Measurements from ENCODE around the gene CORO7. TPM values are rescaled to one million over a fixed set of nuclear protein-coding genes. Genes with fewer than 3 reads are reported as not detected.
A peak's percentile ranks its signal among the peaks of the same experiment; 100 is the strongest.

The CORO7 gene
- total RNA-seq, 1 experiment from 2014 or later: 42.1 TPM

GRCh38 chr16:4426021-4426684, 9.8 kb upstream of the CORO7 start:
- Histone ChIP-seq H3K36me3 (ENCODE audit: low read depth) (peaks cover 5% of the 10 kb centered on the region), H3K9me2 (ENCODE audit: insufficient read depth) (no peaks in the 10 kb centered on the region), H3K79me2 (ENCODE audit: low read depth) (peaks cover 59% of the 10 kb centered on the region), H3K4me1 (replicated peaks; ENCODE audit: insufficient read depth) (peaks cover 12% of the 10 kb centered on the region), H3K27me3 (ENCODE audit: insufficient read depth, low read depth) (no peaks in the 10 kb centered on the region), H3K4me2 (peak overlapping the region; percentile 94), H4K20me1 (ENCODE audit: insufficient read depth) (peaks cover 23% of the 10 kb centered on the region), H3F3A (ENCODE audit: insufficient read depth, low read depth) (peaks cover 17% of the 10 kb centered on the region; the same call in 1 of the 2 replicates), H2AFZ (peak overlapping the region; percentile 84), H3K4me3 (peak overlapping the region; percentile 80), H3K27ac (peak overlapping the region; percentile 95), H3K9me3 (ENCODE audit: insufficient read depth, low read depth) (no peaks in the 10 kb centered on the region)
- ChIA-PET POLR2A (ENCODE audit: unreplicated experiment) (no interaction called here), CTCF (no interaction called here)
- intact Hi-C loops (cut with micrococcal nuclease; ENCODE audit: unreplicated experiment): no loop called here
- no peak for DNase-seq
- TF ChIP-seq, protein P1, sequence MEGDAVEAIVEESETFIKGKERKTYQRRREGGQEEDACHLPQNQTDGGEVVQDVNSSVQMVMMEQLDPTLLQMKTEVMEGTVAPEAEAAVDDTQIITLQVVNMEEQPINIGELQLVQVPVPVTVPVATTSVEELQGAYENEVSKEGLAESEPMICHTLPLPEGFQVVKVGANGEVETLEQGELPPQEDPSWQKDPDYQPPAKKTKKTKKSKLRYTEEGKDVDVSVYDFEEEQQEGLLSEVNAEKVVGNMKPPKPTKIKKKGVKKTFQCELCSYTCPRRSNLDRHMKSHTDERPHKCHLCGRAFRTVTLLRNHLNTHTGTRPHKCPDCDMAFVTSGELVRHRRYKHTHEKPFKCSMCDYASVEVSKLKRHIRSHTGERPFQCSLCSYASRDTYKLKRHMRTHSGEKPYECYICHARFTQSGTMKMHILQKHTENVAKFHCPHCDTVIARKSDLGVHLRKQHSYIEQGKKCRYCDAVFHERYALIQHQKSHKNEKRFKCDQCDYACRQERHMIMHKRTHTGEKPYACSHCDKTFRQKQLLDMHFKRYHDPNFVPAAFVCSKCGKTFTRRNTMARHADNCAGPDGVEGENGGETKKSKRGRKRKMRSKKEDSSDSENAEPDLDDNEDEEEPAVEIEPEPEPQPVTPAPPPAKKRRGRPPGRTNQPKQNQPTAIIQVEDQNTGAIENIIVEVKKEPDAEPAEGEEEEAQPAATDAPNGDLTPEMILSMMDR (conservative IDR thresholded peaks at IDR 0.05): no peak
- no TSS peak for BruUV-seq (replicated peaks)

DNA sequence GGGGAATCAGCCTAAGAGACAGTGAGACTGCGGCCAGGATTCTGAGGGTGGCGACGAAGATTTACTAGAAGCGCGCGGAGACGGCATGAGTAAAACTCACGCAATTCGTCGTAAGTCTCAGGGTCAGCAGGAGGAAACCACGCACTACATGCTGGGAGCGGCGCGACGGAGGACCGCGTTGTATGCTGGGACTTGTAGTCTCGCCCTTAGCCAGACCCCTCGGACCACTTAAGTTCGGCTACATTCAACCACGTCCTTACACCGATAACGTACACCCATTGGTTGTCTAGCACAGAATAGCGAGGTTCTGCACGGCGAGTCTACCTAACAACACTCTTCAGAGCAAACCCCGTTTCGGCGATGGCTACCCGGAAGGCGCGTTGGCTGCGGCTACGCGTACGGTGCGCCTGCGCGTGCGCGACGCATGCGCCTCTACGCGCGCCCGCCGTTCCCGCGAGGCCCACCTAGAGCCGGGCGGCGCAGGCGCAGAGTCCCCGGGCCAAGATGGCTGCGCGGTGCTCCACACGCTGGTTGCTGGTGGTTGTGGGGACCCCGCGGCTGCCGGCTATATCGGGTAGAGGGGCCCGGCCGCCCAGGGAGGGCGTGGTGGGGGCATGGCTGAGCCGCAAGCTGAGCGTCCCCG, 9.1 kb upstream of the CORO7 start, which contains the start of gene DNAJA3:
Gene DNAJA3, plus strand, starts transcription at position 491 of the 643 bp plus-strand sequence. Its CDS starts 14 bp downstream, at position 505.
- no TSS peak for BruUV-seq (replicated peaks)
- intact Hi-C loops (cut with micrococcal nuclease; ENCODE audit: unreplicated experiment): no loop called here

DNA sequence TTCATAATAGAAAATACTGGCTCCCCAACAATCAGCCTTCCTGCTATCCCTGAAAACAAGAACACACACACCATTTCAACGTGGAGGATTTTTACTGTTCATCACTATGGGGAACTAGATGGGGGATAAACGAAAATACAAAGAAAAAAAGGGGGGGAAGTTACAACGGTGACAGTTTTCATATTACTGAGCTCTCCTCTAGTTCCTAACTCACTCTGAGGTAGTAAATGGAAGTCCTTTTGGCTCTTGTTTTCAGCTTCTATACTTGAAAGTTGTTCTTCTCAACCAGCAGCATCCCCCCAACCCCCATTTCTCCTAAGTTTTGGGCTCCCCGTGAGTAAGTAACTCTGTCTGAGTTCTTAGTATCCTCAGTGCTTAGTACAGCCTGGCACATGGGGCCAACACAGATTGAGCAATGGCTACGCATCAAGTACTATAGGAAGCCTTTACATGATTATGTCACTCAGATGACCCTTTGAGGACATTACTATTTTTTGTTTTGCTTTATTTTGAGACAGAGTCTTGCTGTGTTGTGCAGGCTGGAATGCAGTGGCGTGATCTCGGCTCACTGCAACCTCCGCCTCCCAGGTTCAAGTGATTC, 4.2 kb upstream of the CORO7 start:
- CTCF ChIA-PET: no interaction called here

More for the DNA sequence above, 9.1 kb upstream of the CORO7 start, which contains the start of gene DNAJA3:
- Histone ChIP-seq H3K4me3 (peak within 1 kb of the TSS; percentile 80), H3K4me2 (peak within 1 kb of the TSS; percentile 94), H3K27me3 (ENCODE audit: insufficient read depth, low read depth) (no peaks in the 10 kb centered on the region), H3K9me2 (ENCODE audit: insufficient read depth) (no peaks in the 10 kb centered on the region), H4K20me1 (ENCODE audit: insufficient read depth) (peaks cover 16% of the 10 kb centered on the region; the same call in 1 of the 2 replicates), H2AFZ (peak within 1 kb of the TSS; percentile 84), H3K79me2 (ENCODE audit: low read depth) (peaks cover 53% of the 10 kb centered on the region), H3K36me3 (ENCODE audit: low read depth) (peaks cover 5% of the 10 kb centered on the region; the same call in 1 of the 2 replicates), H3F3A (ENCODE audit: insufficient read depth, low read depth) (peaks cover 17% of the 10 kb centered on the region; the same call in 1 of the 2 replicates), H3K4me1 (replicated peaks; ENCODE audit: insufficient read depth) (peaks cover 12% of the 10 kb centered on the region), H3K27ac (peak within 1 kb of the TSS; percentile 95), H3K9me3 (ENCODE audit: insufficient read depth, low read depth) (no peaks in the 10 kb centered on the region)
- peak; percentile 85 to 93 for DNase-seq
- no peak for TF ChIP-seq EZH2 (IDR thresholded peaks at IDR 0.05; ENCODE audit: low read depth)
- TF ChIP-seq, protein P1 (conservative IDR thresholded peaks at IDR 0.05): no peak
- CTCF ChIA-PET: no interaction called here
- POLR2A ChIA-PET (ENCODE audit: unreplicated experiment): no interaction called here

More for the DNA sequence above, 4.2 kb upstream of the CORO7 start:
- no peaks in the 10 kb centered on the region for H3K9me3 ChIP-seq (ENCODE audit: insufficient read depth, low read depth)
- no peak overlapping the region for H3K4me2 ChIP-seq
- peaks cover 5% of the 10 kb centered on the region; the same call in 1 of the 2 replicates for H3K4me1 ChIP-seq (replicated peaks; ENCODE audit: insufficient read depth)
- no peaks in the 10 kb centered on the region for H4K20me1 ChIP-seq (ENCODE audit: insufficient read depth)
- no peak for DNase-seq
- no peaks in the 10 kb centered on the region for H3K27me3 ChIP-seq (ENCODE audit: insufficient read depth, low read depth)
- no peaks in the 10 kb centered on the region for H3K9me2 ChIP-seq (ENCODE audit: insufficient read depth)
- no peaks in the 10 kb centered on the region for H3K36me3 ChIP-seq (ENCODE audit: low read depth)
- H3K4me3 ChIP-seq: no peak overlapping the region
- POLR2A ChIA-PET (ENCODE audit: unreplicated experiment): interaction anchor here (0.6 kb wide), 1 partner anchor 45 kb away, joined by 3 read pairs; no protein-coding TSS in a partner anchor
- H2AFZ ChIP-seq: no peak overlapping the region
- no peak overlapping the region for H3K27ac ChIP-seq
- no peak for TF ChIP-seq EZH2 (IDR thresholded peaks at IDR 0.05; ENCODE audit: low read depth)
- TF ChIP-seq, protein P1 (conservative IDR thresholded peaks at IDR 0.05): no peak
- H3K79me2 ChIP-seq (ENCODE audit: low read depth): 0 out of 2 replicates have a peak, but pooled peaks cover 6% of the 10 kb centered on the region
- intact Hi-C loops (cut with micrococcal nuclease; ENCODE audit: unreplicated experiment): no loop called here
- peaks cover 10% of the 10 kb centered on the region; the same call in 1 of the 2 replicates for H3F3A ChIP-seq (ENCODE audit: insufficient read depth, low read depth)
- no TSS peak for BruUV-seq (replicated peaks)

Measured in PC-9 (cell line).